Measurements from ENCODE around the gene GNMT.

GRCh38 chr6:42942444-42942843 lies 18.1 kb upstream of the GNMT start:
- TF ChIP-seq CTCF (IDR thresholded peaks at IDR 0.05) (no peak), POLR2A (IDR thresholded peaks at IDR 0.05) (no peak)

Data from esophagus squamous epithelium (tissue), 4 donors.